Measurements from ENCODE around the gene BASP1. TPM values are rescaled to one million over a fixed set of nuclear protein-coding genes. Genes with fewer than 3 reads are reported as not detected.

The BASP1 gene
- total and polyA plus RNA-seq, 2 donors from 2014 or later, result 5.1 to 12.5 TPM

GRCh38 chr5:17288570-17288969, 71.1 kb downstream of the BASP1 start:
- no peaks in the 10 kb centered on the region for H3K36me3 ChIP-seq (ENCODE audit: control insufficient read depth in 2 of 3, insufficient read depth in 3 of 3, low read length in 3 of 3)
- H3K9ac ChIP-seq (ENCODE audit: low read length in 3 of 3), result no peak overlapping the region
- no peak overlapping the region for H3K4me3 ChIP-seq (ENCODE audit: low read length in 3 of 3)
- no peak overlapping the region for H3K27ac ChIP-seq (ENCODE audit: low read depth in 2 of 2, low read length in 2 of 2)
- H3K9me3 ChIP-seq (ENCODE audit: control insufficient read depth in 2 of 3, insufficient read depth in 1 of 3, low read length in 3 of 3), result no peaks in the 10 kb centered on the region
- H3K4me1 ChIP-seq (ENCODE audit: control insufficient read depth in 2 of 3, insufficient read depth in 2 of 3, low read depth in 1 of 3, low read length in 3 of 3), result no peaks in the 10 kb centered on the region
- H3K27me3 ChIP-seq (ENCODE audit: control insufficient read depth, insufficient read depth, low read length), result no peaks in the 10 kb centered on the region
- no peak for FAIRE-seq
- DNase-seq, result no peak
- TF ChIP-seq, protein P1, sequence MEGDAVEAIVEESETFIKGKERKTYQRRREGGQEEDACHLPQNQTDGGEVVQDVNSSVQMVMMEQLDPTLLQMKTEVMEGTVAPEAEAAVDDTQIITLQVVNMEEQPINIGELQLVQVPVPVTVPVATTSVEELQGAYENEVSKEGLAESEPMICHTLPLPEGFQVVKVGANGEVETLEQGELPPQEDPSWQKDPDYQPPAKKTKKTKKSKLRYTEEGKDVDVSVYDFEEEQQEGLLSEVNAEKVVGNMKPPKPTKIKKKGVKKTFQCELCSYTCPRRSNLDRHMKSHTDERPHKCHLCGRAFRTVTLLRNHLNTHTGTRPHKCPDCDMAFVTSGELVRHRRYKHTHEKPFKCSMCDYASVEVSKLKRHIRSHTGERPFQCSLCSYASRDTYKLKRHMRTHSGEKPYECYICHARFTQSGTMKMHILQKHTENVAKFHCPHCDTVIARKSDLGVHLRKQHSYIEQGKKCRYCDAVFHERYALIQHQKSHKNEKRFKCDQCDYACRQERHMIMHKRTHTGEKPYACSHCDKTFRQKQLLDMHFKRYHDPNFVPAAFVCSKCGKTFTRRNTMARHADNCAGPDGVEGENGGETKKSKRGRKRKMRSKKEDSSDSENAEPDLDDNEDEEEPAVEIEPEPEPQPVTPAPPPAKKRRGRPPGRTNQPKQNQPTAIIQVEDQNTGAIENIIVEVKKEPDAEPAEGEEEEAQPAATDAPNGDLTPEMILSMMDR (IDR thresholded peaks at IDR 0.05; ENCODE audit: borderline replicate concordance, extremely low read depth, insufficient read depth), result no peak
- intact Hi-C loops (cut with DNase I), result no loop called here

GRCh38 chr5:17289681-17290539, 72.5 kb downstream of the BASP1 start:
- no peaks in the 10 kb centered on the region for H3K27me3 ChIP-seq (ENCODE audit: control insufficient read depth, insufficient read depth, low read length)
- no peak overlapping the region for H3K4me3 ChIP-seq (ENCODE audit: low read length in 3 of 3)
- DNase-seq (no peak), FAIRE-seq (no peak)
- intact Hi-C loops (cut with DNase I), result no loop called here
- no peak overlapping the region for H3K9ac ChIP-seq (ENCODE audit: low read length in 3 of 3)
- TF ChIP-seq, protein P1 (IDR thresholded peaks at IDR 0.05; ENCODE audit: borderline replicate concordance, extremely low read depth, insufficient read depth), result no peak
- no peak overlapping the region for H3K27ac ChIP-seq (ENCODE audit: low read depth in 2 of 2, low read length in 2 of 2)
- no peaks in the 10 kb centered on the region for H3K36me3 ChIP-seq (ENCODE audit: control insufficient read depth in 2 of 3, insufficient read depth in 3 of 3, low read length in 3 of 3)
- H3K9me3 ChIP-seq (ENCODE audit: control insufficient read depth in 2 of 3, insufficient read depth in 1 of 3, low read length in 3 of 3), result no peaks in the 10 kb centered on the region
- H3K4me1 ChIP-seq (ENCODE audit: control insufficient read depth in 2 of 3, insufficient read depth in 2 of 3, low read depth in 1 of 3, low read length in 3 of 3), result no peaks in the 10 kb centered on the region

DNA sequence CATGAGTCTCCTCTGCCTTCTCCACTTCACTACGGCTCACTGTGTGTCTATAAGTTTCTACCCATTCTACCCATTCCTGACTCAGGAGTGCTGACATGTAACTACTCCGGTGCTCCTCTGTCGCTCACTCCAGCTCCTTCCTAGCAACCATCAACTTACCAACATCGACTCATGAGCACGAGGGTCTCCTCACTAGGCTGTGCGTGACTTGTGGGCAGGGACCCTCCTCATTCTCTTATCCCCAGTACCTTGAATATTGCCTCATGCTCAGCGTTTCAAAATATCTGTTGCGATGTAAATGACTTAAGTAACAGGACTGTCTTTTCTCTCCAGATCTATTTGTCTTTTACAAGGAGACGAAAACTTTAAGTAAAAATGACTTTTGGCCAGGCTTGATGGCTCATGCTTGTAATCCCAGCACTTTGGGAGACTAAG, 73.1 kb downstream of the BASP1 start:
- H3K9ac ChIP-seq (ENCODE audit: low read length in 3 of 3), result no peak overlapping the region
- intact Hi-C loops (cut with DNase I), result no loop called here
- FAIRE-seq (no peak), DNase-seq (no peak)
- H3K9me3 ChIP-seq (ENCODE audit: control insufficient read depth in 2 of 3, insufficient read depth in 1 of 3, low read length in 3 of 3), result no peaks in the 10 kb centered on the region
- no peaks in the 10 kb centered on the region for H3K4me1 ChIP-seq (ENCODE audit: control insufficient read depth in 2 of 3, insufficient read depth in 2 of 3, low read depth in 1 of 3, low read length in 3 of 3)
- TF ChIP-seq, protein P1 (IDR thresholded peaks at IDR 0.05; ENCODE audit: borderline replicate concordance, extremely low read depth, insufficient read depth), result no peak
- H3K4me3 ChIP-seq (ENCODE audit: low read length in 3 of 3), result no peak overlapping the region
- H3K27ac ChIP-seq (ENCODE audit: low read depth in 2 of 2, low read length in 2 of 2), result no peak overlapping the region
- H3K27me3 ChIP-seq (ENCODE audit: control insufficient read depth, insufficient read depth, low read length), result no peaks in the 10 kb centered on the region
- no peaks in the 10 kb centered on the region for H3K36me3 ChIP-seq (ENCODE audit: control insufficient read depth in 2 of 3, insufficient read depth in 3 of 3, low read length in 3 of 3)

Measured in kidney (tissue), 14 donors.